HG02763 (cell line): Measurements from ENCODE around the gene HPCAL1.

ENCODE experiments used
- ATAC-seq: cut with Tn5 transposase; IDR thresholded peaks from one replicate; pipeline ENCODE4 v1.9.1; 2021; ENCODE audit warnings: mild to moderate bottlenecking, moderate library complexity; ENCODE audit not compliant: unreplicated experiment

The HPCAL1 gene

DNA sequence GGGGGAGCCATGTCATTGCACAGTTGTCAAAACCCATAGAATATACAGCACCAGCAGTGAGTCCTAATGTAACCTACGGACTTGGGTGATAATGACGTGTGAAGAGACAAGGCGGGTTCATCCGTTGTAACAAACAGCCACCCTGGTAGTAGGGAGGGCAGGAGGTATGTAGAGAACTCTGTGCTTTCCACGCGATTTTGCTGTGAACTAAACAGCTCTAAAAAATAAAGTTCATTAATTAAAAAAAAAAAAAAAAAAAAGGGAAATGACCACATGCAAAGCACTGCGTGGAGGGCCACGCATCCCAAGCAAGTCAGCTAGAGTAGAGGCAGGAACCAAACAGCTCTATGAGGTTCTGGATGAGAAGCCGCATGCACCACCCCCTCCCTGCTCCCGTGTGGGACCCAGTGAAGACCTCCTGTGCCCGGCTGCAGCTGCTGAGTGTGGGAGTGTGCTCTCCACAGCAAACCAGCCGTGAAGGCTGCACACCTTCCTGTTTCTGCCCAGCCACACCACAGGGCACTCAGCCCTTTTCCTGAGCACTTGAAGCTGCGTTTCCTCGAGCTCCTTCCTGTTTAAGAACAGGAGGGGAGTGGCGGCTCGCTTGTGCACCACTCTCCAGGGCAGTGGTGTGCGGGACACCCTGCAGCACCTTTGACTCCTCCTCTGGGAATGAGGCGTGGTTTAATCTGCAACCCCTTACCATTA, 79.8 kb downstream of the HPCAL1 start:
- ATAC-seq = peak; percentile 49

DNA sequence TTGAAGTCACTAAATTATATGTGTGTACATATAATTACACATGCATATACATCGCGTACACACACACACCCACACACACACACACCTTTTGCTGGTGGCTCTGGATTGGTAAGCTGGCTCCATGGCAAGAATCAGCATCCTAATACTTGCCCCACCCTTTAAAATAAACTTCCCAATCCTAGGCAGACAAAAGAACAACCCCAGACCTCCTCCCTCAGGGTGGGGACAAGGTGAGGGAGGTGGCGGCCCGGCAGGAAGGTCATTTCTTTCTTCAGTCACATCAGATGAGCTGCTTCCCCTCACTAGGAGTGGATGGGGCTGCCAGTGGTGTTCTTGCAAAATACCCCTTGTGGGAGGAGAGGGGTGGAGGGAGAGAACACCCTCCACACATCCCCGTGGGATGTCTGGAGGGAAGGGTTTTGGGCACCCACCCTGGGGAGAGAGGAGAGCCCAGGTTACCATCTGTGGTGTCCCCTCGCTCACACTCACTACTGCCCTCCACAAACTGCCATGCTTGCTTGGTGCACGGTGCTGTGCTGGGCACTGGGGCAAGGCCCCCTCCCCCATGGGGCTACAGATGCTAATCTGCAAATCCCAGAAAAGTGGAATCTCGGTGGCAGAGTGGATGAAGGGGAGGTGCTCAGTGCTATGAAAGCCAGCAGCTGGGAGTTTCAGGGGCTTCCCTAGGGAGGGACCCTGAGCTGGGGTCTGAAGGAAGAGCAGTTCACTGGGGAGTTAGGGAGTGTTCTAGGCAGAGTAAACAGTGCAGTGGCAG, 81.4 kb downstream of the HPCAL1 start:
- no peak for ATAC-seq

DNA sequence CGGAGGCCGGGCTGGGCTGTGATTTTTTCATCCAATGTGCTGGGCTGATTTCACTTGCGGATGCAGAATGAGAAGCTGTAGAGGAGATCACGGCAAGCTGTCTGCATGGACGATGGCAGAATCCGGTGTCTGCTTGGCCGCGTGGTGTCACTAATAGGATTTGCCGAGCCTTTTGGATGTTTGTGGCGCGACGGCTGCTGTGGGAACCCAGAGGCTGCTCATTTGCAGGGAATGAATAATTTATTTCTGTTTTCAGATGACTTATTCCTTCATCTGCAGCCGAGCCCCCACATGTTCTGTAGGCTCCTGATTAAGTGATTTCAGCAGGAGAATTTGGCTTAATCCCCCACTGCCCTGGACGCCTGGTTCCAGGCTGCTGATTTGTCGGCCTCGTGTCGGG, 82.8 kb downstream of the HPCAL1 start:
- ATAC-seq = no peak

DNA sequence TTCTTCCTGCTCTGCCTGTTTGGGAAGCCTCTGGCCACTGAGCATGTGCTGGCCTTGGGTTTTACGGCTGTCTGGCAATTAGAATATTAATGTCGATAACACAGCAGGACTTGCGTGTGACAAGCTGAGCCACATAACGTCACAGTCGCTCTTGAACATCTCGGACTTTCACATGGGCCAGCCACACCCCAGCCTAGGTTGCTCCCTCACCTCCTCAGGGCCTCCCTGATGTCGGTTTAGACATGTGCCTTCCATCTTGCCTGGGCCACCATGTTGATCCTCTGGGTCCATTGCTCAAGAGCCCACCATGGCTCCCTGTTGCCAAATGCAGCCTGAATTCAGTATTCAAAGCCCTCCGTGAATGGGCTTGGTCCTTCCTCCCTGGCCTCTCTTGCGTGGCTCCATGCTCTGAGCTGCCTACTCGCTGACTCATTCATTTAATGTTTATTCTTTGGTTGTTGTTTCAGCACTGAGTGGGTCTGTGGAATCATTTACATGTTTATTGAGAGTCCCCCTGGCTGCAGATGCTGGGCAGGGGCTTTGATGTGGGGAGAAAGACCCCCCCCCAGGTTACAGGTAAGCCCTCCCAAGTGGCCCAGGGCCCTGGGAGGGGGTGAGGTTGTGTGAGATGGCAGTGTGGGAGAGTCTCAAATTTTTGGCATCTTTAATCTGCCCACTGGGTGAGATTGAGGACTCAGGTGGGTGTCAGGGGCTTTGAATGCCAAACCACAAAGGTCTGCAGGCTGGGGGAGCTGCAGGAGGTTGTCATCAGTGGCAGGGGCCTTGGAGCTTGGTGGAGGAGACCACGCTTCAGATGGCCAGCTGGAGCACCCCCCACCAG, 83.4 kb downstream of the HPCAL1 start:
- no peak for ATAC-seq

DNA sequence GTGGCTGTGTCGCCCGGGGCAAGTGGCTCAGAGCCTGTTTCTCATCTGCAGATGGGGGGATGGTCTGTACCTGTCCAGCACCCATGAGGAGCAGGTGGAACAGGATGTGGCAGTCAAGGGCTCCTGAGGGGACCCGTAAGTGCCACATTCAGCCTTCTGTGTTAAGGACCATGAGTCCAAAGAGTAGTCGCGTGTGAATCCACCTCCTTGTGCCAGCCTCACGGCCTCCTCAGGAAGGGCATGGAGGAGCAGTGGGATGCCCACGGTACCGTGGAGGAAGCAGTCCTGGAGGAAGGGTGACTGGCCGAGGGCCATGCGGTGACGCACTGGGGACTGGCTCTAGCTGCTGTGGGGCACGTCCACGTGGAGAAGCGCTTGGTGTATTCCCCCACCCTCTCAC, 84.3 kb downstream of the HPCAL1 start:
- ATAC-seq = no peak

DNA sequence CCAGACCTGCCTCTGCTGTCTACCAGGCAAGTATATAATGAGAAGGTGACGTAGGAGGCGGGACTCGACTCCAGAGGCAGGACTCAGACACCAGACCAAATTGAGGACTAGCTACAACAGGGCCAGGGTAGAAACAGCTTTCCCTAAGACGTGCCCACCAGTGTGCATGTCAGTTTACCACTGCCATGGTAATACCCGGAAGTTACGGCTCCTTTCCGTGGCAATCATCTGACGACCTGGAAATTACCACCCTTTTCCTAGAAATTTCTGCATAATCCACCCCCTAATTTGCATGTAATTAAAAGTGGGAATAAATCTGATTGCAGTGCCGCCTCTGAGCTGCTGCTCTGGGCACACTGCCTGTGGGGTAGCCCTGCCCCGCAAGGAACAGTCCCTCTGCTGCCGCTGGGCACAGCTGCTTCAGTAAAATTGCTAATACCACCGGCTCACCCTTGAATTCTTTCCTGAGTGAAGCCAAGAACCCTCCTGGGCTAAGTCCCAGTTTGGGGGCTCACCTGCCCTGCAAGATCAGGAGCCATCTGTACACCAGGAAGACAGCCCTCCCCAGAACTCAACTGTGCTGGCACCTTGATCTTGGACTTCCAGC, 86.4 kb downstream of the HPCAL1 start:
- no peak for ATAC-seq

DNA sequence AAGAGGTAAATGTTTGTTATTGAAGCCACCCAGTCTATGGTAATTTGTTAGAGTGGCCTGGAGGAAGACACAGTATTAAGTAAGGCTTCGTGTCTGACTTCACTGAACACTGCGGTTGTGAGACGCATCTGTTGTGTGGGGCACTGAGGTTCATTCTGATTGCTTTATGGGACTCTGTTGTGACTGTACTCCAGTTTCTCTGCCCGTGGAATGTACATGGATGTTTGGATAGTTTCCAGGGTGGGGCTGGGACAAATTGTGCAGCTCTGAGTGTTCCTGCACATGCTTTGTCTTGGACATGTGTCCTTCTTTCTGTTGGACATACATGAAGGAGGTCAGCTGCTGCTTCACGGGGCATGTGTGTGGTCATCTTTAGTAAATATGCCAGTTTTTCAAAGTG, 86.9 kb downstream of the HPCAL1 start:
- ATAC-seq = no peak

DNA sequence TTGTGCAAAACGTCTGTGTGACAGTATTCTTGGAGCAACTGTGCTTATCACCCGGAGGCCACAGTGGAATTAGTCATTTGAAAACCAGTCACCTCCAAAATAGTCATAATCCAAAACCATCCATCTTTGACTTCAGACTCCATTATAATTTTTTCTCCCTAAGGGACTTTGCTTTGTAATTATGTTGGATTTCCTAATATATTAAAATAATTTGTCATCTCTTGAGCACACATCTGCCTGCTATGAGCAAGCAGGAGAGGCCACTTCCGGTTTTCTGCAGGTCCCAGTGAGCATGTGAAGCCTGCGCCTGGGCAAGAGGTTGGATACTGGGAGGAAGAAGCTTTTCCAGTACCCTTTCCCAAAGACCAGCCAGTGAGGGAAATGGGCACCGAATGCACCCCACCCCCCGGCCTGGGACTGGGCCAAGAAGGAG, 87.7 kb downstream of the HPCAL1 start:
- ATAC-seq = no peak

DNA sequence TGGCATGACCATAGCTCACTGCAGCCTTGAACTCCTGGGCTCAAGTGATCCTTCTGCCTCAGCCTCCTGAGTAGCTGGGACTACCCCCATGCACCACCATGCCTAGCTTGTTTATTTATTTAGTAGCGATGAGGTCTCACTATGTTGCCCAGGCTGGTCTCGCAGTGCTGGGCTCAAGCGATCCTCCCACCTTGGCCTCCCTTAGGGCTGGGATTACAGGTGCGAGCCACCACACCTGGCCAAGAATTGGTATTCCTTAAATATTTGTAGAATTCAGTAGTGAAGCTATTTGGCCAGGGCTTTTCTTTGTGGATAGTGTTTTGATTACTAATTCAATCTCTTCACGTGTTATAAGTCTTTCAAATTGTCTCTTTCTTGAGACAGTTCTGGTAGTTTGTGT, 89.4 kb downstream of the HPCAL1 start:
- no peak for ATAC-seq

DNA sequence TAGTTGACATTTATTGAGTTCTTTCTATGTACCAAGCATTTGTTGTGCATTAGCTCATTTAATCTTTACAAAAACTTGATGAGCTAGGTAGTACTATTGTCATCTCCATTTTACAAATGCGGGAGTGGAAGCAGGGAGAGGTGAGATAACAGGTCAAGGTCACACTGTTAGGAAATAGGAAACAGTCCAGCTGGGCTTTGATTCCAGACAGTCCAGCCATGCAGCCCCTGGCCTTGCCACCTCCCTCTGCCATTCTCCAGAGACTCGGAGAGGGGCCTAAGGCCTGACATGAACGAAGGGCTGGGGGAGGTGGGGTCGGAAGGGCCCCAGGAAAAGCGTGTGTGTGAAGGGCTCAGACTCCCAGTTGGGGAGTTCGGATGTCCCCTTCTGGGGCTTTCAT, 89.8 kb downstream of the HPCAL1 start:
- no peak for ATAC-seq

DNA sequence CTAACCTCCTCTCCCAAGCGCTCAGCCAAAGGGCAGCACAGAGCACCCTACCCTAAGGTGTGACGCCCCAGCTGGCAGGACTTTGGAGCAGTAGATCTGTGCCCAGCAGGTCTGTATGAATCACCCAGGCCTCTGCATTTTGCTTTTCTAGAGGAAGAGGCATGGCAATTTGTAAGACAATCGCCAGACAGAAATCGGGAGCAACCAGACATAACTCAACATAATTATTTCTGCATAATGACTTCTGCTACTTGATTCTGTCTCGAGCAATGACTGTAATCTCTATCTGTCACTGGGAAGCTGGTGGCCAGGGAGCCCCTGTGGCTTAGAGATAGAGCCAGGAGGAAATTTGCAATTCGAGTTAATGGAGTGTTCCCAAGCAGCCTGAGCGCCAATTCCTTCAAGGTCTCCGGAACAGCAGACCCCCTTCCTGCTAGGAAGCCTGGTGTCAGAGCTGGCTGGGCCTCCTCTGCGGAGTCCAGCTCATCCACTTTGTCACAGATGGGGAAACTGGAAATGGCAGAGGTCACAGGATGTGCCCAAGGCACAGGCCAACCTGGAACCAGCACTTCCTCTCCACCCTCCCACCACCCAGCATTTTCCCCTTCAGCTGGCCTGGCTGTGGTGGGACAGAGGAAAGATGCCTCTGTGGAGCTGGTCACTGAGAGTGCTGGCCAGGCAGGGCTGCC, 90.4 kb downstream of the HPCAL1 start:
- ATAC-seq = no peak

DNA sequence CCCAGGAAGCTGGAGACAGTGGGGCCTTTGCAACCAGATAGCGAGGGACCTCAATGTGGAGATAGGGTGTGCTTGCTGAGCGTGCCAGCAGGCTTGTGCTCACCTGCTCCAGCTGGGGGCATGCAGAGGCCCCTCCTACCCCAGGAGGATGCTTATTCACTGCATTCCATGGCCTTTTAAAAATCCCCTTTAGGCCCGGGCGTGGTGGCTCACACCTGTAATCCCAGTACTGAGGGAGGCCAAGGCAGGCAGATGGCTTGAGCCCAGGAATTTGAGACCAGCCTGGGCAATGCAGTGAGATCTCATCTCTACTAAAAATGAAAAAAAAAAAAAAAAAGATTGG, 90.9 kb downstream of the HPCAL1 start:
- ATAC-seq = no peak

DNA sequence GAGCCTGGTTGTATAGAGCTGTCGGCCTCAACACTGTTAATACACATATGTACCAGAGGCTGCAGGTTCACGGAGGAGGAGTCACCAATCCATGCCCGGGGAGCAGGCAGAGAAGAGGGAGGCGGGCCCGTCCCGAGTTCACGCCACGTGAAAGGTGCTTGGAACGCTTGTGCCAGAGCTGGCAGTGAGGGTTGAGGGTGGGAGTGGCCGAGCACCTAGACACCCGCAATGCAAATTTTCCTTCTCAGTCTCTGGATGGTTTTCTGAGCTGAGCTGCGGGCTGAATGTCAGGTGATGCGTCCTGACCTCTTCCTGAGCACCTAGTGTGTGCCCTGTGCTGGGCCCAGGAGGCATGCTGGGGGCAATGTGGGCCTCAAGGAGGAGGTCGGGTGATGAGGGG, 93.2 kb downstream of the HPCAL1 start:
- no peak for ATAC-seq

DNA sequence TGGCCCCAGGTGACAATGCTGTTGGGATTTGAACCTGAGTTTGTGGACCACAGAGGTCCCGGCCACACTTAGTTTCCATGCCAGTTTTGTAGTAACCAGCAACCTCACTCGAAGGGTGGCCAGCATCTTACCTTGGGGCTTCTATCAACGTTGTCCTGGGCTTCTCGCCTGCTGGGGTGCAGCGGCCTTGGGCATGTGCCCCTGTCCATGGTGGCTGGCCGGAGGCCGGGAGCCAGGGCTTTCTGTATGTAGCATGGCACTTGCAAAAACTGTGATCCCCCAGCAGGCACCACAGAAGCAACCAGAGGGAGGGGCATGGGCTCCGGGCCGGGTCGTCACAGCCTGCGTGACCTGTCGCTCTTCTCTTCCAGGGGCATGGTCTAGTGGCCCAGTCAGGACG, 93.8 kb downstream of the HPCAL1 start:
- ATAC-seq = no peak

DNA sequence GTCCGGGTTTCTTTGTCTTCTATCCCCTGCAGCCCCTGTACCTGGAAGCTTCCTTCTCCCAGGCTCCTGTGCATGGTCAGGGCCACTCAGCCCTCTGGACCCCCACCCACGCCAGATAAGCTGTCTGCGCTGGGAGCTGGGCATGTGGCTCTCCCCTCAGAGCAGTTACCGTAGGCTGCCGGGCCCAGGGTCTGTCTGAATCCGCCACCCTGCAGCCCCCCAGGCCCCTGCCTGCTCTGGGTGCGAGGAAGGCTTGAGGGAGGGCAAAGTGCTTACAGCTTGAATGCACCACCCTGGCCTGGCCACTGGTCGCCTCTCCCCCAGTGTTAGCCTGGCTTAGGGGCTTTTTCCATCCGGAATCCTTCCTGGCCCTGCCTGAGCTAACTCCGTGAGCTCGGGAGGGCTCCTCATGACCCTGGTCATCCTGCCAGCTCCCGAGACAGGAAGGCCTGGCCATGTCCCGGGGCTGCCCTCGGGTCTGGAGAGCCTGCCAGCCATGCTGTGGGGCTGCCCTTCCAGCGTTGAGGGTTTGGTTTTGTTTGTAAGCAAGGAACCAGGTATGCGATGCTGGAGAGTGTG, 94.7 kb downstream of the HPCAL1 start:
- ATAC-seq = no peak

DNA sequence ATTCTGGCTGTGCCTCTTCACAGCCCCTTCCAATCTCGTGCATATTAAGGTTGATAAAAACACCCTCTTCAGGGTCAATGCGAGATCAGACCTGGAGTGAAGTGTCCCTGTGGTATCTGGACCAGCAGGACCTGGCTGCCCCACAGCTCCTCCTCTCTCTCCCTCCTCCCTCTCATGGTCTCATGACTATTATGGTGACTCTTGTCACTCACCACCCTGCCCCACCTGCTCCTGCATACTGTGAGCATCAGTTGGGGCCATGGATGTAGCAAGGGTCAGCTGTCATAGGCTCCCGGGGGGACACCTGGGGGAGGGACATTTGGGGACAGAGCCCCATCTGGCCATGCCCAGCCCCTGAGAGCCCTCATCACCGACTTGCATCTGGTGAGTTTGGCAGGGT, 95.2 kb downstream of the HPCAL1 start:
- ATAC-seq = no peak

DNA sequence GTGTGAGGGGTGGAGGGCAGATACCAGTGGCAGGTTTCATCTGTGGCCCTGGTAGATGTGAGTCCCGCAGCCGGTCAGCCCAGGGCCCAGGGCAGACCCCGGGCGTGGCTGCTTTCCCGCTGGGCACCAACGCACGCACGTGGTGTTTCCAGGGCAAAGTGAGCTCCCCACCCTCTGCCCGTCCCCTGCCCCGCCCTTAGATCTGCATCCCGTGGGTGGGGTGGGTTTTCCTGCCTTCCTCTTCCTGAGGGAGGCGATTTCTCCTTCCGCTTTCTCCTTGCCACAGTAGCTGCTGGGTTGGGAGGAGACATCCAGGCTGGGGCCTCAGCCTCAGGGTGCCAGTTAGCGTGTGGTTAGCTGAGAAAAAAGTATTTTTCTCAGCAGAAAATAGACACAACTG, 95.8 kb downstream of the HPCAL1 start:
- no peak for ATAC-seq

DNA sequence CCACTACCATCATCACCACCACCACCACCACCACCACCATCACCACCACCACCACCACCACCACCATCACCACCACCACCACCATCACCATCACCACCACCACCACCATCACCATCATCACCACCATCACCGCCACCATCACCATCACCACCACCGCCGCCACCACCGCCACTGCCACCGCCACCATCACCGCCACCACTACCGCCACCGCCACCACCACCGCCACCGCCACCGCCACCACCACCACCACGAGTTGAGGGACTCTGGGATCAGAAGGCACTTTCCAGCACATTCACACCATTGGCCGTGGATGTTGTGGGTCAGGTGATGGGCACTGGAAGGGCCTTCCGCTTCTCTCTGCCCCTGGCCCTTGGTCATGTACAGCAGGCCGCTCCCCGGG, 96.7 kb downstream of the HPCAL1 start:
- ATAC-seq = no peak

DNA sequence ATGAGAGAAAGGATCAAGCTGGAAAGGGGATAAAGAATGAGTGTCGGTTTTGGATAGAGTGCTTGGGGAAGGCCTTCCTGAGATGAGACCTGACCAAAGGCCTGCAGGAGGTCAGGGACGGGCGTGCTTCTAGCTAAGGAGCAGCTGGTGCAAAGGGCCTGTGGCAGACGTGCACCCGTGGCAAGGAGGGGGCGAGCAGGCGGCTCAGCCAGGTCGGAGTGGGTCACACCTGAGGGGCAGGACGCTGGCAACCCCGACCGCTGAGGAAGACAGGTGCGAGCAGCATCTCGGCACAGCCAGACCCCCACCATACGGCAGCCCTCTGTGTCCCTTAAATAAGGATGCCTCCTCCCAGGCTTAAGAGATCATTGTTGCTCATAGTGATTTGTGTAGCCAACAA, 97.3 kb downstream of the HPCAL1 start:
- no peak for ATAC-seq

DNA sequence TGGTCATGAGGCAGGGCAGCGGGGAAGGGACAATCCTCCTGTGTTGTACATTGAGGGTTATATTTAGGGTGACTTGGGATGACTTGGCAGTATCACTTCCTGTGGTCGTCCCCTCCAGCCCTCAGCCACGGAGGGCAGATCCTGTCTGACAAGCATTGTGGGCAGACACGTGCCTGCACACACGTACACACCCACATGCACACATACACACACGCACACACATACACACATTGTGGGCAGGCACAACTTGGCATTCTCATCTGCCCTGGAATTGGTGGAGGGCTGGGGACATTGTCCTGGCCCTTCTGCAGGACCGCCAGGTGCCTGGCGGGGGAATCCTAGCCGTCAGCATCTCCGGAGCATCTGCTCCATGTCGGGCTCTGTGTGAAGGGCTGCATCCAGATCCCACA, 97.9 kb downstream of the HPCAL1 start:
- no peak for ATAC-seq
